ENCODE data around the gene MTF1. TPM values are rescaled to one million over a fixed set of nuclear protein-coding genes. Genes with fewer than 3 reads are reported as not detected.
A peak's percentile ranks its signal among the peaks of the same experiment; 100 is the strongest.

The MTF1 gene
- total RNA-seq, 2 experiments from 2014 or later, result 16.1 to 23.8 TPM

- DNase-seq (no peak), ATAC-seq (no peak)
- no peaks in the 10 kb centered on the region for H3K9me3 Mint-ChIP-seq (ENCODE audit: low read depth)
- peaks cover 33% of the 10 kb centered on the region for H3K36me3 Mint-ChIP-seq (ENCODE audit: low read depth)
- H3K4me1 Mint-ChIP-seq, result peaks cover 19% of the 10 kb centered on the region
- no peak overlapping the region for H3K4me3 Mint-ChIP-seq
- H3K27ac Mint-ChIP-seq, result peak overlapping the region; percentile 92
- ChIA-PET CTCF (interaction anchor here (0.6 kb wide), 1 partner anchor 104 kb away, joined by 3 read pairs; no protein-coding TSS in a partner anchor), POLR2A (no interaction called here)
- intact Hi-C loops (cut with DNase I, micrococcal nuclease), result no loop called here
- no peaks in the 10 kb centered on the region for H3K27me3 Mint-ChIP-seq
Measured at GRCh38 chr1:37866491-37866890, 7.1 kb upstream of the MTF1 start.

- ATAC-seq, result peak; percentile 93
- Mint-ChIP-seq H3K4me1 (peaks cover 19% of the 10 kb centered on the region), H3K27me3 (no peaks in the 10 kb centered on the region), H3K4me3 (no peak overlapping the region), H3K9me3 (ENCODE audit: low read depth) (no peaks in the 10 kb centered on the region), H3K27ac (peak overlapping the region; percentile 92), H3K36me3 (ENCODE audit: low read depth) (peaks cover 33% of the 10 kb centered on the region)
- peak; percentile 71 for DNase-seq
- intact Hi-C loops (cut with DNase I, micrococcal nuclease), result no loop called here
- CTCF ChIA-PET, result interaction anchor here (0.6 to 1.4 kb wide), 4 partner anchors 11 to 263 kb away, joined by 3 to 6 read pairs (median 4); no protein-coding TSS in a partner anchor
- POLR2A ChIA-PET, result no interaction called here
Measured at GRCh38 chr1:37865348-37866120, 6.1 kb upstream of the MTF1 start.

GRCh38 chr1:37862330-37862729 lies 2.9 kb upstream of the MTF1 start:
- ATAC-seq (no peak), DNase-seq (no peak)
- H3K4me1 Mint-ChIP-seq, result peaks cover 35% of the 10 kb centered on the region
- ChIA-PET POLR2A (interaction anchor here (0.6 to 0.7 kb wide), 3 partner anchors 54 to 207 kb away, joined by 3 to 5 read pairs (median 4); partner anchors contain the start of genes C1orf122 and YRDC), CTCF (interaction anchor here (0.6 to 1.1 kb wide), 3 partner anchors 15 to 102 kb away, joined by 3 to 4 read pairs (median 3); no protein-coding TSS in a partner anchor)
- intact Hi-C loops (cut with DNase I, micrococcal nuclease), result no loop called here
- H3K9me3 Mint-ChIP-seq (ENCODE audit: low read depth), result no peaks in the 10 kb centered on the region
- peak overlapping the region; percentile 79 for H3K27ac Mint-ChIP-seq
- H3K36me3 Mint-ChIP-seq (ENCODE audit: low read depth), result peaks cover 27% of the 10 kb centered on the region
- no peak overlapping the region for H3K4me3 Mint-ChIP-seq
- H3K27me3 Mint-ChIP-seq, result no peaks in the 10 kb centered on the region

- no peaks in the 10 kb centered on the region for H3K27me3 Mint-ChIP-seq
- peak overlapping the region; percentile 87 for H3K4me3 Mint-ChIP-seq
- ChIA-PET CTCF (interaction anchor here (0.6 to 1.7 kb wide), 2 partner anchors 12 to 177 kb away, joined by 3 read pairs; no protein-coding TSS in a partner anchor), POLR2A (no interaction called here)
- DNase-seq (no peak), ATAC-seq (no peak)
- peaks cover 29% of the 10 kb centered on the region for H3K36me3 Mint-ChIP-seq (ENCODE audit: low read depth)
- H3K27ac Mint-ChIP-seq, result no peak overlapping the region
- intact Hi-C loops (cut with DNase I, micrococcal nuclease), result no loop called here
- peaks cover 40% of the 10 kb centered on the region for H3K4me1 Mint-ChIP-seq
- H3K9me3 Mint-ChIP-seq (ENCODE audit: low read depth), result no peaks in the 10 kb centered on the region
Measured at GRCh38 chr1:37861151-37861550, 1.8 kb upstream of the MTF1 start.

GRCh38 chr1:37860346-37860666 lies 914 bp upstream of the MTF1 start:
- H3K4me1 Mint-ChIP-seq, result peaks cover 38% of the 10 kb centered on the region
- H3K27ac Mint-ChIP-seq, result peak overlapping the region; percentile 93
- no peak for ATAC-seq
- DNase-seq, result no peak
- peak overlapping the region; percentile 87 for H3K4me3 Mint-ChIP-seq
- intact Hi-C loops (cut with DNase I, micrococcal nuclease), result loop anchor here in 1 of 2 experiments (1.0 kb wide), 1 partner anchor 52 kb away; the partner anchor contains the start of gene YRDC
- H3K36me3 Mint-ChIP-seq (ENCODE audit: low read depth), result peaks cover 28% of the 10 kb centered on the region
- POLR2A ChIA-PET, result no interaction called here
- no peaks in the 10 kb centered on the region for H3K9me3 Mint-ChIP-seq (ENCODE audit: low read depth)
- CTCF ChIA-PET, result interaction anchor here (0.5 to 2.8 kb wide), 20 partner anchors 9 to 1754 kb away, joined by 3 to 25 read pairs (median 3); partner anchors contain the start of genes C1orf122, EPHA10, SF3A3 and YRDC
- H3K27me3 Mint-ChIP-seq, result no peaks in the 10 kb centered on the region

GRCh38 chr1:37858931-37859506 lies 373 bp downstream of the MTF1 start:
- intact Hi-C loops (cut with DNase I, micrococcal nuclease), result loop anchor here (1.0 to 10.0 kb wide), 10 partner anchors 51 to 1395 kb away; partner anchors contain the start of genes CDCA8 (in 2 of the 2), ZC3H12A (in 2 of the 2), MRPS15 (in 1 of the 2) and SF3A3 (in 1 of the 2)
- CTCF ChIA-PET, result interaction anchor here (0.6 to 2.8 kb wide), 25 partner anchors 8 to 1404 kb away, joined by 3 to 25 read pairs (median 3); partner anchors contain the start of genes C1orf122, CDCA8, EPHA10 and SF3A3
- no peak for ATAC-seq

GRCh38 chr1:37854406-37854805 lies 5.0 kb downstream of the MTF1 start:
- no peak for ATAC-seq
- H3K4me1 Mint-ChIP-seq, result peaks cover 44% of the 10 kb centered on the region
- CTCF ChIA-PET, result interaction anchor here (1.2 to 1.7 kb wide), 2 partner anchors 10 to 38 kb away, joined by 4 to 6 read pairs; no protein-coding TSS in a partner anchor

More at GRCh38 chr1:37858931-37859506, 373 bp downstream of the MTF1 start:
- peaks cover 41% of the 10 kb centered on the region for H3K4me1 Mint-ChIP-seq
- H3K9me3 Mint-ChIP-seq (ENCODE audit: low read depth), result no peaks in the 10 kb centered on the region
- DNase-seq, result peak; percentile 23
- peak overlapping the region; percentile 93 for H3K27ac Mint-ChIP-seq
- peaks cover 26% of the 10 kb centered on the region for H3K36me3 Mint-ChIP-seq (ENCODE audit: low read depth)
- POLR2A ChIA-PET, result interaction anchor here (0.7 to 1.4 kb wide), 3 partner anchors 51 to 168 kb away, joined by 3 to 10 read pairs (median 10); partner anchors contain the start of genes C1orf122, CDCA8 and YRDC
- H3K4me3 Mint-ChIP-seq, result peak overlapping the region; percentile 87
- no peaks in the 10 kb centered on the region for H3K27me3 Mint-ChIP-seq

GRCh38 chr1:37853157-37853556 lies 6.2 kb downstream of the MTF1 start:
- intact Hi-C loops (cut with DNase I, micrococcal nuclease), result loop anchor here in 1 of 2 experiments (10.0 kb wide), 1 partner anchor 378 kb away; the partner anchor contains the start of gene ZC3H12A
- Mint-ChIP-seq H3K4me1 (peaks cover 47% of the 10 kb centered on the region), H3K36me3 (ENCODE audit: low read depth) (peaks cover 33% of the 10 kb centered on the region), H3K27me3 (no peaks in the 10 kb centered on the region), H3K27ac (no peak overlapping the region), H3K9me3 (ENCODE audit: low read depth) (no peaks in the 10 kb centered on the region), H3K4me3 (no peak overlapping the region)
- POLR2A ChIA-PET, result no interaction called here
- ATAC-seq, result no peak
- CTCF ChIA-PET, result interaction anchor here (0.9 kb wide), 1 partner anchor 30 kb away, joined by 3 read pairs; no protein-coding TSS in a partner anchor
- no peak for DNase-seq

More at GRCh38 chr1:37854406-37854805, 5.0 kb downstream of the MTF1 start:
- Mint-ChIP-seq H3K36me3 (ENCODE audit: low read depth) (peaks cover 29% of the 10 kb centered on the region), H3K9me3 (ENCODE audit: low read depth) (no peaks in the 10 kb centered on the region), H3K27me3 (no peaks in the 10 kb centered on the region), H3K27ac (peak overlapping the region; percentile 3), H3K4me3 (no peak overlapping the region)
- DNase-seq, result no peak
- POLR2A ChIA-PET, result no interaction called here
- intact Hi-C loops (cut with DNase I, micrococcal nuclease), result loop anchor here in 1 of 2 experiments (10.0 kb wide), 1 partner anchor 380 kb away; the partner anchor contains the start of gene ZC3H12A

GRCh38 chr1:37851782-37852210 lies 7.6 kb downstream of the MTF1 start:
- ATAC-seq, result peak; percentile 66
- ChIA-PET POLR2A (interaction anchor here (0.6 to 0.7 kb wide), 3 partner anchors 97 to 922 kb away, joined by 3 to 6 read pairs (median 4); no protein-coding TSS in a partner anchor), CTCF (interaction anchor here (0.6 to 2.2 kb wide), 6 partner anchors 7 to 1066 kb away, joined by 3 to 8 read pairs (median 4); partner anchors contain the start of gene MTF1)
- peak; percentile 10 for DNase-seq
- H3K27ac Mint-ChIP-seq, result no peak overlapping the region
- H3K4me3 Mint-ChIP-seq, result no peak overlapping the region
- intact Hi-C loops (cut with DNase I, micrococcal nuclease), result loop anchor here in 1 of 2 experiments (10.0 kb wide), 1 partner anchor 377 kb away; the partner anchor contains the start of gene ZC3H12A
- peaks cover 45% of the 10 kb centered on the region for H3K4me1 Mint-ChIP-seq
- H3K9me3 Mint-ChIP-seq (ENCODE audit: low read depth), result no peaks in the 10 kb centered on the region
- no peaks in the 10 kb centered on the region for H3K27me3 Mint-ChIP-seq
- peaks cover 28% of the 10 kb centered on the region for H3K36me3 Mint-ChIP-seq (ENCODE audit: low read depth)

- no peak for ATAC-seq
- no peak overlapping the region for H3K27ac Mint-ChIP-seq
- H3K27me3 Mint-ChIP-seq, result no peaks in the 10 kb centered on the region
- POLR2A ChIA-PET, result no interaction called here
- H3K36me3 Mint-ChIP-seq (ENCODE audit: low read depth), result peaks cover 27% of the 10 kb centered on the region
- no peak for DNase-seq
- CTCF ChIA-PET, result interaction anchor here (0.6 to 2.2 kb wide), 7 partner anchors 8 to 1067 kb away, joined by 3 to 8 read pairs (median 4); partner anchors contain the start of gene MTF1
- no peaks in the 10 kb centered on the region for H3K9me3 Mint-ChIP-seq (ENCODE audit: low read depth)
- intact Hi-C loops (cut with DNase I, micrococcal nuclease), result loop anchor here in 1 of 2 experiments (10.0 kb wide), 1 partner anchor 376 kb away; the partner anchor contains the start of gene ZC3H12A
- H3K4me1 Mint-ChIP-seq, result peaks cover 47% of the 10 kb centered on the region
- H3K4me3 Mint-ChIP-seq, result no peak overlapping the region
Measured at GRCh38 chr1:37851262-37851661, 8.1 kb downstream of the MTF1 start.

Data from activated CD4-positive, alpha-beta T cell treated with anti-CD3 and anti-CD28 coated beads for 36 hours (primary cell).